Measurements from ENCODE around the gene CHMP1A.

DNA sequence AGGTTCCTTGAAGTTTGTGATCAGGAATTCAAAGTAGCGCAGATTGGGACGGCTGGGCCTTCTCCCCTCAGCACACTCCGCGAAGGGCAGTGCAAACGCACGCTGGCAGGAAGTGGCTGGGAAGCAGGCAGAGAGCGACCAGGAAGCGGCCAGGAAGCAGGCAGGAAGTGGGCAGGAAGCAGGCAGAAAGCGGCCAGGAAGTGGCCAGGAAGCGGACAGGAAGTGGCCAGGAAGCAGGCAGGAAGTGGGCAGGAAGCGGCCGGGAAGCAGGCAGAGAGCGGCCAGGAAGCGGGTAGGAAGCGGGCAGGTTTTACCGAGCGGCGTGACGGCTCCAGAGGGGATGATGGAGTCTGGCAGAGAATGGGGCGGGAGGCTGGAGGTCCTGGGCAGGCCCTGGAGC lies 40.9 kb downstream of the CHMP1A start:
- TF ChIP-seq, protein P1, sequence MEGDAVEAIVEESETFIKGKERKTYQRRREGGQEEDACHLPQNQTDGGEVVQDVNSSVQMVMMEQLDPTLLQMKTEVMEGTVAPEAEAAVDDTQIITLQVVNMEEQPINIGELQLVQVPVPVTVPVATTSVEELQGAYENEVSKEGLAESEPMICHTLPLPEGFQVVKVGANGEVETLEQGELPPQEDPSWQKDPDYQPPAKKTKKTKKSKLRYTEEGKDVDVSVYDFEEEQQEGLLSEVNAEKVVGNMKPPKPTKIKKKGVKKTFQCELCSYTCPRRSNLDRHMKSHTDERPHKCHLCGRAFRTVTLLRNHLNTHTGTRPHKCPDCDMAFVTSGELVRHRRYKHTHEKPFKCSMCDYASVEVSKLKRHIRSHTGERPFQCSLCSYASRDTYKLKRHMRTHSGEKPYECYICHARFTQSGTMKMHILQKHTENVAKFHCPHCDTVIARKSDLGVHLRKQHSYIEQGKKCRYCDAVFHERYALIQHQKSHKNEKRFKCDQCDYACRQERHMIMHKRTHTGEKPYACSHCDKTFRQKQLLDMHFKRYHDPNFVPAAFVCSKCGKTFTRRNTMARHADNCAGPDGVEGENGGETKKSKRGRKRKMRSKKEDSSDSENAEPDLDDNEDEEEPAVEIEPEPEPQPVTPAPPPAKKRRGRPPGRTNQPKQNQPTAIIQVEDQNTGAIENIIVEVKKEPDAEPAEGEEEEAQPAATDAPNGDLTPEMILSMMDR (IDR thresholded peaks at IDR 0.05; ENCODE audit: low read depth, low read length, poor library complexity, severe bottlenecking): no peak
- TF ChIP-seq EZH2phosphoT487 (IDR thresholded peaks at IDR 0.05; ENCODE audit: borderline replicate concordance, low read length): no peak

Measured in DOHH2 (cell line).